Measurements from ENCODE around the gene RAB1A. TPM values are rescaled to one million over a fixed set of nuclear protein-coding genes. Genes with fewer than 3 reads are reported as not detected.

The RAB1A gene
- total RNA-seq, 1 donor from 2014 or later: 101 TPM

GRCh38 chr2:65064728-65065552, 65.0 kb downstream of the RAB1A start:
- FAIRE-seq (no peak), DNase-seq (ENCODE audit: low spot score in 2 of 2) (peak; percentile 36 to 49)

DNA sequence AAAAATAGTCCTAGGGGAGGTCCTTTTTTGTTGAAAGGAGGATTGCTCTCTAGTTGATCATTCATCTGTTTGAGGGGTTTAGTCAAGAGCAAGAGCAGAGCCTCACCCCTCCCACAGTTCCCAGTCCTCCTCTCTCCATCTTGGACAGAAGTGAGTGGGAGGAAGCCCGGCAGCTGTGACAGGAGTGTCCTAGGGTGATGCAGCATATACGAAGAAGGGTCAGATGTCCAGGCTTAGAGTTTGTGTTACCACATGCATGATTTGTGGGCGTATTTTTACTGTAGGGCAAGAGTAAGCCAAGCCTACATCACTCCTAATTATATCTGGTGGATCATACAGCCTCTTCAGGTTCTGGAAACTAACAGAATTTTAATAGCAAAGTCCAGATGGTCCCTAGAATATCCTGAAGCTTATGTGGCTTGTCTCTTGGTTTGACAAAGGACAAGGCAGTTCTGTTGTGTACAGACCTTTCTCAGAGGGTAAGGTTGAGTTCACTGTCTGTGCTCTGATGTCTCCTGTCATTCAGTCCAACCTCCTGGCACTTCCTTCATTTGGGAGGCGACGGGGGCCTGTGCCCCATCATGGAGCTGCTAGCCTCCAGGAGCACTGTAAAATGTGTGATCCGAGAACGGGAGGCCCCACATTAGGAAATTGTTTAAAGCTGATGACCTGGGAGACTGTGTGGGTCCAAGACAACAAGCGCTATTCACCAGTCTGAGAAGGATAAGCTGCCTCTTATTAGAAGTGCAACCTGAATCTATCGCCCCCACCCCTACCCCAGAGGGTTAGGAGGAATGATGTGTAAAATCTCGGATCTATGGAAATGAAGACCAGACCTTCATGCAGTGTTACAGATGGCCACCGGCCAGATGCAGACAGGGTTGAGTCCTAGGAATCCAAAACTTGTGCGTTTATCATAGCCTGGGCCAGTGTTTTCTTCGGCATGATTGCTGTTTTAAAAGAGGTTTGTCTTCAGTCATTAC, 66.8 kb downstream of the RAB1A start:
- DNase-seq (ENCODE audit: low spot score in 2 of 2): peak in 1 of 2 donors; percentile 40
- FAIRE-seq: no peak

DNA sequence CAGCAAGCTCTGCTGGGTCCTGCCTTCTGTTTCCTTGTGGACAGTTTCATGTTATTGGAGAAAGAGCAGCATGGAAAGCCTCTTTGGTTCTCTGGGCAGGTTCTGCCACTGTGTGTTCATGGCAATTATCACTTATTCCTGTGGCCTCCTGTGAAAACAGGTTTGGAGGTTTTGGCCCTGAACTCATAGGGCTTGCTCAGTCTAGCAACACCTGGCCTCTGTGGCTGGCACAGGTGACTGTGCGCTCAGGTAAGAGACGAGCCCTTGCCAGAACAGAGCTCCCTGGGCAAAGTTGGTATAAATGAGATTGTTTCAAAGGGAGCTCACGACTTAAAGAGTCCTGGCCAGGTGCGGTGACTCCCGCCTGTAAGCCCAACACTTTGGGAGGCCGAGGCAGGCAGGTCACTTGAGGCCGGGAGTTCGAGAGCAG, 68.0 kb downstream of the RAB1A start:
- FAIRE-seq (no peak), DNase-seq (ENCODE audit: low spot score in 2 of 2) (no peak)

GRCh38 chr2:65061146-65061909, 68.6 kb downstream of the RAB1A start:
- DNase-seq (ENCODE audit: low spot score in 2 of 2) (no peak), FAIRE-seq (no peak)

DNA sequence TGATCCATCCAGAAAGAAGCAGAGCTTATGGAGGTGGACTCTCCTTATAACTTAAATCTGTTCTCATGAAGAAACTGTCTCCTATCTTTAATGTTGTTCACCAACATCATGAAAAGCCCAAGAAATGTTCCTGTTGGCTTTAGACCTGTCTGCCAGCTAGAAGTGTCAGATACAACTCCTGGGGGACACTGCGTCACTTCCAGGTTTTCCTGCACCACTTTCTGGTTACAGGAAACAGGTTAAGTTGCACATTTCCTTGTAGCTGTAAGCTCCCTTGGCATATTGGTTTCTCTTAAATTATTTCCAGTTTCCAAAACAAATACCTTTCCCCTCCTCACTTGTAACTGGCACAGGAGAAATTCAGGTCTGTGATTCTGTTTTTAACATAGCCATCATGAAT, 70.8 kb downstream of the RAB1A start:
- DNase-seq (ENCODE audit: low spot score in 2 of 2) (no peak), FAIRE-seq (no peak)

- DNase-seq (ENCODE audit: low spot score in 2 of 2) (peak in 1 of 2 donors; percentile 21), FAIRE-seq (no peak)
Observed at GRCh38 chr2:65057391-65058052, 72.4 kb downstream of the RAB1A start.

GRCh38 chr2:65057054-65057375, 72.9 kb downstream of the RAB1A start:
- DNase-seq (ENCODE audit: low spot score in 2 of 2): no peak
- no peak for FAIRE-seq

DNA sequence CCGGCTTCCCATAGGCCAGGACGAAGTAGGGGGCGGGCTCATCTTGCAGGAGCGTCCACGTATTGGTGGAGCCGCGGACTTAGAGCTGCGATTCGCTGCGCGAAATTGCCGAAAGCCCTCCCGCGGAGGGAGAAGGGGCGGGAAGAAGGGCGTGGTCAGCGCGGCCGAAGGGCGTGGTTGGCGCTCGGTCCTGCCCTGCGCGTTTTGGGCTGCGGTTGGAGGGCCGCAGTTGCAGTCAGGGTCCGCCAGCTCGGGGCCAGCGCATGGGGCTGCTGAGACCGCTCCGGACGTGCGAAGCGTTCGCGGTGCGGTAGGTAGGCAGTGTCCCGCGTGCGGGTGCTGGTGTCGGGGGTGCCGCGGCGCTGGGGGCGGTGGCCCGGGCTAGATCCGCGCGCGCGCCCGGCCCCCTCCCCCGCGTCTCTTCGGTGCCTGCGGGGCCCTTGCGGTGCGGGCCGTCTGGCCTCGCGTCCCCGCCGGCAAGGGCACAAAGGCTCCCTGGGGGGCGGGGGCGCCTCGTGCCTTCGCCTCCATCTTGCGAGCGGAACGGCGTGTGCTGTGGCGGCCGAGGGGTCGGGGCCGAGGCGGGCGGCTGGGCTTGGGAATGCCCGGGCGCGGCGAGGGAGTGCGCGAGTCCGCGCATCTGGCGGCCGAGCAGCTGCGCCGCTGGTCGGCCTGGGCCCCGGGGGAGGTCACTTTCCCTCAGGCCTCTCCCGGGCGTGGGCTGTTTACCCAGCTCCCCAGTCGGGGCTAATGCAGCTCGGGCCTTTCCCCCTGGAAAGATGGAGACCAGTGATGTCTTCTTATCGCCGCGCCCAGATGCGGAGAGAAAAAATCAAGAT, 73.5 kb downstream of the RAB1A start, which contains the start of gene CEP68:
Gene CEP68 (plus strand): TSS at position 202 of the 839 bp plus-strand sequence. CDS start 13,029 bp downstream, outside the sequence.
- FAIRE-seq (peak; percentile 70), DNase-seq (ENCODE audit: low spot score in 2 of 2) (peak; percentile 96 to 97)

- no peak for FAIRE-seq
- peak in 1 of 2 donors; percentile 38 for DNase-seq (ENCODE audit: low spot score in 2 of 2)
Observed at GRCh38 chr2:65055422-65056214, 74.3 kb downstream of the RAB1A start.

DNA sequence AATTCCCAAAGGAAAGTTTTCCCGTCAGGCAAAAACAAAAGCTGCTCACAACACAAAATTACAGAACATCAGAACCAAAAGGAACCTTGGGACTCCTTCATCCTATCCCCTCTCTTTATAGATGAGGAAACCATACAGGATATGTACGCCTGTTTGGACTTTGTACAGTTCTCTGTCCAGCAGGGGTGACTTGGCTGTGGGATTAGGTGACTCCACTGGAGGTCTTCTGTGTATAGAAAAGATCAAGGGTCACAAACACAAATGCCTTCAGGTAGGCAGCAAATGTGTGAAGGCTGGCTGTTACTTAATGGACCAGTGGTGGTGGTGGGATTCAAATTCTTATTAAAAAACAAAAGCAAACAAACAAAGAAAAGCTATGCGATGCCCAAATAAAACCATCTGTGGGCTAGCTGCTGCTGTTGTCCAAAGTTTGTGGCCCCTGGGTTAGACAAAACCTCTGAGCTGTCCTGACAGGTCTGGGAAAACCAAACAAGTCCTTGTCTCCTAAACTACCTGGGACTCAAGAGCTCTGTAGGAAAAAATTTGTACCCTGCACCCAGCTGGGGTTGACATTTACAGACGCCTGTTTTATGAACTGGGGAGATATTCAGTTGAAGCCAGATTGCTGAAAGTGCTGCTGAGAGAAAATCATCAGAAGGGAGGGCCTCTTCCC, 75.0 kb downstream of the RAB1A start:
- FAIRE-seq (no peak), DNase-seq (ENCODE audit: low spot score in 2 of 2) (no peak)

GRCh38 chr2:65053199-65053598, 76.7 kb downstream of the RAB1A start:
- FAIRE-seq (no peak), DNase-seq (ENCODE audit: low spot score in 2 of 2) (no peak)

DNA sequence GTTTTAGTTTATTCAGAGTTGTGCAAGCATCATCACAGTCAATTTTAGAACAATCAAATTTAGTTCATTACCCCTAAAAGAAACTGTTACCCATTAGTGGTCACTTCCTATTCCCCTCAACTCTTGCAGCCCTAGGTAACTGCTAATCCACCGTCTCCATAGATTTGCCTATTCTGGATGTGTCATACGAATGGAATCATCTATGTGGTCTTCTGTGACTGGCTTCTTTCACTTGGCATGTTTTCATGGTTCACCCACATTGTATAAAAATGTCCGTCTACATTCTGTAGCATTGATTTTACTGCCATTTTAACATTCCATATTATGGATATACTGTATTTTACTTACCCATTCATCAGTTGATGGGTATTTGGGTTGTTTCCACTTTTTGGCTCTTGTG, 79.0 kb downstream of the RAB1A start:
- DNase-seq (ENCODE audit: low spot score in 2 of 2): no peak
- no peak for FAIRE-seq

GRCh38 chr2:65049010-65049639, 80.8 kb downstream of the RAB1A start:
- no peak for DNase-seq (ENCODE audit: low spot score in 2 of 2)
- no peak for FAIRE-seq

DNA sequence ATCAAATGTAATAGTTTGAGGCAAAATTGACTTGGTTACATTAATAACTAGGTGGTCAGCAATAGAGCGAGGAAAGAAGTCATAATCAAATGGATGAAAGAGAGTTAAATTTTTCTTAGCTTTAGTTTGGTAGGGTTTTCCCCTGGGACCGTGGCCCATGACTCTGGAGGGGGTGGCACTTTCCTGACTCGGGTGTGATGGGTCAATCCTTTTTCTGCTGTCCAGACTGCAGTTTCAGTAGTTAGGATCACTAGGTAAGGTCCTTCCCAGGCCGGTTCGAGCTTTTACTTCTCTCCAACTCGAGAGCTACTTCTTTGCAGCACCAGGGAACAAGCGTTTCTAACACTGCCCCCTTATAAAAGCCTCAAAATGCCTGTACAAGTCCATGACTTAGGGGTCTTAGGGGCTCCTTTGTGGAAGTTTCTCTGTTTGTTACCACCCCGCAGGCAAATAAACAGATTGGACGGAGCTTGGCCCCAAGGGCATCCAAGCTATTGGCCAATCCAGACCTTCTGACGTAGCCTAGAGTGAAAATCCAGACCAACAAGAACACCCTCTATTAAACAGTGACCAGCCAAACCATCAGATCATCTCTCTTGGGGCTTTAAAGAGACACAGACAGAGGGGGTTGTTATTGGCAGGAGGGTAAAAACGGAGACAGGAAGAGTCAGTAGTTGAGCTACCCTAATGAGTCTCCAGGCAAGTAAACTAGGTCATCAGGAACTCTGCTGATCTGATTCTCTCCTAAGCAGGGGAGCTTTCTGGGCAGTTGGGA, 83.1 kb downstream of the RAB1A start:
- DNase-seq (ENCODE audit: low spot score in 2 of 2) (no peak), FAIRE-seq (no peak)

GRCh38 chr2:65045651-65046050, 84.3 kb downstream of the RAB1A start:
- DNase-seq (ENCODE audit: low spot score in 2 of 2) (no peak), FAIRE-seq (no peak)

GRCh38 chr2:65044097-65044735, 85.7 kb downstream of the RAB1A start:
- FAIRE-seq: no peak
- no peak for DNase-seq (ENCODE audit: low spot score in 2 of 2)

Data from frontal cortex (tissue), 4 donors.